ENCODE data around the gene EML6.

DNA sequence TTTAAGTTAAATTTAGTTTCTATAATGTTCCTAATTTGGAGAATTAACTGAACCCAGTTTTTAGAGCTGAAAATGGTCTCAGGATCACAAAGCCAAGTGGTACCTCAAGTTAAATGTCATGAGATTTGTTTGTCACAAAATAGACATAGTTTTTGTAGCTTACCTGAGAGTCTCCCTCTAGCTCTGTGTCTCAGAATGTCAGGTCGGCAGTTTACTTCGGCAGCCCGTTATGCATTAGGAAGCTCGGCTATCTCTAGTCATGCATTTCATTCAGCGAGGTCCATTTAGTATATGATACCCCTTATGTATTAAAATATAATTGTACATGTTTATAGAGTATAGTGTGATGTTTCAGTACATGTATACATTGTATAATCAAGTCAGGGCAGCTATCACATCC, 155.6 kb downstream of the EML6 start:
- TF ChIP-seq, protein P1, sequence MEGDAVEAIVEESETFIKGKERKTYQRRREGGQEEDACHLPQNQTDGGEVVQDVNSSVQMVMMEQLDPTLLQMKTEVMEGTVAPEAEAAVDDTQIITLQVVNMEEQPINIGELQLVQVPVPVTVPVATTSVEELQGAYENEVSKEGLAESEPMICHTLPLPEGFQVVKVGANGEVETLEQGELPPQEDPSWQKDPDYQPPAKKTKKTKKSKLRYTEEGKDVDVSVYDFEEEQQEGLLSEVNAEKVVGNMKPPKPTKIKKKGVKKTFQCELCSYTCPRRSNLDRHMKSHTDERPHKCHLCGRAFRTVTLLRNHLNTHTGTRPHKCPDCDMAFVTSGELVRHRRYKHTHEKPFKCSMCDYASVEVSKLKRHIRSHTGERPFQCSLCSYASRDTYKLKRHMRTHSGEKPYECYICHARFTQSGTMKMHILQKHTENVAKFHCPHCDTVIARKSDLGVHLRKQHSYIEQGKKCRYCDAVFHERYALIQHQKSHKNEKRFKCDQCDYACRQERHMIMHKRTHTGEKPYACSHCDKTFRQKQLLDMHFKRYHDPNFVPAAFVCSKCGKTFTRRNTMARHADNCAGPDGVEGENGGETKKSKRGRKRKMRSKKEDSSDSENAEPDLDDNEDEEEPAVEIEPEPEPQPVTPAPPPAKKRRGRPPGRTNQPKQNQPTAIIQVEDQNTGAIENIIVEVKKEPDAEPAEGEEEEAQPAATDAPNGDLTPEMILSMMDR (IDR thresholded peaks at IDR 0.05): no peak
- TF ChIP-seq EZH2 (IDR thresholded peaks at IDR 0.05): no peak
